ENCODE measurements around the gene NUP214. TPM values are rescaled to one million over a fixed set of nuclear protein-coding genes. Genes with fewer than 3 reads are reported as not detected.

The NUP214 gene
- total RNA-seq, 1 experiment from 2014 or later = 52.3 TPM

DNA sequence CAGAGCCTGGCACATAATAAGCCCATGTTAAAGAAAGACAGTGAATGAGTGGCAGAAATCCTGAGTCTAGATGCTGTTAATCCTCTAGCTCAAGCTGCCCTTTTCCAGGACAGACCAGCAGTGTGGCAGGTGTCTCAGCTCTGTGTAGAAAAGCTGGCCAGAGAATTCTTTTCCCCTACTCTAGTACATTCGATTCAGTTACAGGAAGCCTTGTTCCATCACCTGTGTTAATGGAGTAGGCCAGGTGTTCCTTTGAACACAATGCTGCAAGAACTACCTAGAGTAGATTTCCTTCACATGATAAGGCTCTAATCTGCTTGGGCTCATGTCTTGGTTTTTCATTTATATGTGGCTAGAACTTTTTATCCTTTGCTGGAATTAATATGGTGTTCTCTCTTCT lies 52.5 kb downstream of the NUP214 start:
- BruUV-seq (replicated peaks) = no TSS peak
- CTCF ChIA-PET = interaction anchor here (1.3 kb wide), 1 partner anchor 159 kb away, joined by 10 read pairs; no protein-coding TSS in a partner anchor

DNA sequence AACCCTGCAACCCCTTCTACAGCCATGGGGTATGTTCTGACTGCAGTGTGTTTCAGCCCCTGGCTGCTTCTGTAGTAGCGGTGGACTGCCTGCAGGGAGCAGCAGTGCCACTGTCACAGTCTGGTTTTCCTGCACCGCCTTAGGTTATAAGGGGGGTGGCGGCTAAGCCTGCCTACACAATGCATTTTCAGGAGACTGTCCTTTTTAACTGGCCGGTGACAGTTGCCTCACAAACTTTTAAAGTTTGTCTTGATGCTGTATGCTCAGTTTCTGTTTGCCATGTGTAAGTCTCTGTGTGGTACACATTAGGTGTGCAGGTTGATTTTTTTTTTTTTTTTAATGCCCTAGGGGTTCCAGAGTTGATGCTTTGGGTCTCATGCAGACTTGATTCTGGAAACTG lies 53.0 kb downstream of the NUP214 start:
- Histone ChIP-seq H3K27me3 (replicated peaks; ENCODE audit: control insufficient read depth, insufficient read depth, low read length) (no peaks in the 10 kb centered on the region), H3K9me3 (no peaks in the 10 kb centered on the region), H3K4me3 (ENCODE audit: low read depth, low read length) (no peak overlapping the region), H3K36me3 (ENCODE audit: control insufficient read depth, insufficient read depth, low read length) (peaks cover 4% of the 10 kb centered on the region), H3K4me1 (no peaks in the 10 kb centered on the region; the same call in 1 of the 2 replicates)
- ChIA-PET POLR2A (no interaction called here), CTCF (interaction anchor here (0.7 to 1.3 kb wide), 2 partner anchors 158 to 204 kb away, joined by 3 to 10 read pairs; no protein-coding TSS in a partner anchor)
- TF ChIP-seq, protein P1, sequence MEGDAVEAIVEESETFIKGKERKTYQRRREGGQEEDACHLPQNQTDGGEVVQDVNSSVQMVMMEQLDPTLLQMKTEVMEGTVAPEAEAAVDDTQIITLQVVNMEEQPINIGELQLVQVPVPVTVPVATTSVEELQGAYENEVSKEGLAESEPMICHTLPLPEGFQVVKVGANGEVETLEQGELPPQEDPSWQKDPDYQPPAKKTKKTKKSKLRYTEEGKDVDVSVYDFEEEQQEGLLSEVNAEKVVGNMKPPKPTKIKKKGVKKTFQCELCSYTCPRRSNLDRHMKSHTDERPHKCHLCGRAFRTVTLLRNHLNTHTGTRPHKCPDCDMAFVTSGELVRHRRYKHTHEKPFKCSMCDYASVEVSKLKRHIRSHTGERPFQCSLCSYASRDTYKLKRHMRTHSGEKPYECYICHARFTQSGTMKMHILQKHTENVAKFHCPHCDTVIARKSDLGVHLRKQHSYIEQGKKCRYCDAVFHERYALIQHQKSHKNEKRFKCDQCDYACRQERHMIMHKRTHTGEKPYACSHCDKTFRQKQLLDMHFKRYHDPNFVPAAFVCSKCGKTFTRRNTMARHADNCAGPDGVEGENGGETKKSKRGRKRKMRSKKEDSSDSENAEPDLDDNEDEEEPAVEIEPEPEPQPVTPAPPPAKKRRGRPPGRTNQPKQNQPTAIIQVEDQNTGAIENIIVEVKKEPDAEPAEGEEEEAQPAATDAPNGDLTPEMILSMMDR (IDR thresholded peaks at IDR 0.05; ENCODE audit: insufficient read depth in 1 of 2, low read depth in 1 of 2, low read length in 1 of 2, severe bottlenecking in 1 of 2, unreplicated experiment in 1 of 2) = peak; percentile 85 to 87
- intact Hi-C loops (cut with micrococcal nuclease; ENCODE audit: unreplicated experiment) = loop anchor here (1.0 kb wide), 2 partner anchors 98 to 158 kb away; partner anchors contain the start of gene FAM78A
- no peak overlapping the region for H3K4me3 Mint-ChIP-seq (ENCODE audit: unreplicated experiment)
- no peaks in the 10 kb centered on the region for H3K9me3 Mint-ChIP-seq (ENCODE audit: unreplicated experiment)
- peak; percentile 70 to 79 for DNase-seq
- peaks cover 6% of the 10 kb centered on the region for H3K4me1 Mint-ChIP-seq (ENCODE audit: low read depth, unreplicated experiment)
- no peak overlapping the region for H3K27ac Mint-ChIP-seq (ENCODE audit: unreplicated experiment)
- BruUV-seq (replicated peaks) = no TSS peak
- peaks cover 66% of the 10 kb centered on the region for H3K36me3 Mint-ChIP-seq (ENCODE audit: insufficient read depth, unreplicated experiment)
- no peaks in the 10 kb centered on the region for H3K27me3 Mint-ChIP-seq (ENCODE audit: insufficient read depth, unreplicated experiment)

More for the DNA sequence above, 52.5 kb downstream of the NUP214 start:
- Mint-ChIP-seq H3K27me3 (ENCODE audit: insufficient read depth, unreplicated experiment) (no peaks in the 10 kb centered on the region), H3K36me3 (ENCODE audit: insufficient read depth, unreplicated experiment) (peaks cover 70% of the 10 kb centered on the region), H3K9me3 (ENCODE audit: unreplicated experiment) (no peaks in the 10 kb centered on the region), H3K4me1 (ENCODE audit: low read depth, unreplicated experiment) (peaks cover 6% of the 10 kb centered on the region), H3K27ac (ENCODE audit: unreplicated experiment) (no peak overlapping the region), H3K4me3 (ENCODE audit: unreplicated experiment) (no peak overlapping the region)
- no peak for DNase-seq
- Histone ChIP-seq H3K27me3 (replicated peaks; ENCODE audit: control insufficient read depth, insufficient read depth, low read length) (no peaks in the 10 kb centered on the region), H3K9me3 (no peaks in the 10 kb centered on the region), H3K4me3 (ENCODE audit: low read depth, low read length) (no peak overlapping the region), H3K36me3 (ENCODE audit: control insufficient read depth, insufficient read depth, low read length) (peaks cover 4% of the 10 kb centered on the region), H3K4me1 (no peaks in the 10 kb centered on the region; the same call in 1 of the 2 replicates)
- intact Hi-C loops (cut with micrococcal nuclease; ENCODE audit: unreplicated experiment) = loop anchor here (1.0 kb wide), 2 partner anchors 98 to 158 kb away; partner anchors contain the start of gene FAM78A
- TF ChIP-seq, protein P1 (IDR thresholded peaks at IDR 0.05; ENCODE audit: insufficient read depth in 1 of 2, low read depth in 1 of 2, low read length in 1 of 2, severe bottlenecking in 1 of 2, unreplicated experiment in 1 of 2) = no peak
- POLR2A ChIA-PET = no interaction called here

DNA sequence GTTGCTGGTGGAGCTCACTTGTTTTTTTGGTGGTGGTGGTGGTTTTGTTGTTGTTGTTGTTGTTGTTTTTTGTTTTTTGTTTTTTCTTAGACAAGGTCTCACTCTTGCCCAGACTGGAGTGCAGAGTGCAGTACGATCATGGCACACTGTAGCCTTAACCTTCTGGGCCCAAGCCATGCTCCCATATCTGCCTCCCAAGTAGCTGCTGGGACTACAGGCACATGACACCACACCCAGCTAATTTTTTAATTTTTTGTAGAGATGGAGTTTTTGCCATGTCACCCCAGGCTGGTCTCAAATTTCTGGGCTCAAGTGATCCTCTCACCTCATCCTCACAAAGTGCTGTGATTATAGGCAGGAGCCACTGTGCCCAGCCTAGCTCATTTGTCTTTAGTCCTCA lies 53.5 kb downstream of the NUP214 start:
- TF ChIP-seq, protein P1 (IDR thresholded peaks at IDR 0.05; ENCODE audit: insufficient read depth in 1 of 2, low read depth in 1 of 2, low read length in 1 of 2, severe bottlenecking in 1 of 2, unreplicated experiment in 1 of 2) = no peak
- Histone ChIP-seq H3K27me3 (replicated peaks; ENCODE audit: control insufficient read depth, insufficient read depth, low read length) (no peaks in the 10 kb centered on the region), H3K4me1 (no peaks in the 10 kb centered on the region; the same call in 1 of the 2 replicates), H3K4me3 (ENCODE audit: low read depth, low read length) (no peak overlapping the region), H3K9me3 (no peaks in the 10 kb centered on the region), H3K36me3 (ENCODE audit: control insufficient read depth, insufficient read depth, low read length) (peaks cover 4% of the 10 kb centered on the region)
- no peak overlapping the region for H3K4me3 Mint-ChIP-seq (ENCODE audit: unreplicated experiment)
- peaks cover 62% of the 10 kb centered on the region for H3K36me3 Mint-ChIP-seq (ENCODE audit: insufficient read depth, unreplicated experiment)
- H3K4me1 Mint-ChIP-seq (ENCODE audit: low read depth, unreplicated experiment) = peaks cover 6% of the 10 kb centered on the region
- intact Hi-C loops (cut with micrococcal nuclease; ENCODE audit: unreplicated experiment) = loop anchor here (1.0 kb wide), 2 partner anchors 97 to 157 kb away; partner anchors contain the start of gene FAM78A
- no peak overlapping the region for H3K27ac Mint-ChIP-seq (ENCODE audit: unreplicated experiment)
- no peak for DNase-seq
- CTCF ChIA-PET = interaction anchor here (0.7 kb wide), 1 partner anchor 204 kb away, joined by 3 read pairs; no protein-coding TSS in a partner anchor
- POLR2A ChIA-PET = no interaction called here
- BruUV-seq (replicated peaks) = no TSS peak
- no peaks in the 10 kb centered on the region for H3K27me3 Mint-ChIP-seq (ENCODE audit: insufficient read depth, unreplicated experiment)
- H3K9me3 Mint-ChIP-seq (ENCODE audit: unreplicated experiment) = no peaks in the 10 kb centered on the region
